ENCODE data around the gene SLCO6A1.
"Not testable (repeated sequence)": the region's sequence is repeated elsewhere in the genome, so short reads cannot be mapped to it uniquely, and the experiment has no call there.

Gene SLCO6A1

GRCh38 chr5:102498271-102499034 lies at the start of gene SLCO6A1:
Gene SLCO6A1, minus strand, starts transcription at chr5:102499001. Its CDS starts 157 bp downstream, at chr5:102498844.
- DNase-seq: no peak

- no peak for DNase-seq
These were observed 48.6 kb upstream of the SLCO6A1 start for GRCh38 chr5:102547141-102548035.

- peak; percentile 9 for DNase-seq
These were observed 46.4 kb upstream of the SLCO6A1 start for GRCh38 chr5:102545175-102545574.

- DNase-seq: no peak
These were observed 43.3 kb upstream of the SLCO6A1 start for GRCh38 chr5:102542057-102542456.

GRCh38 chr5:102539996-102540728 lies 41.4 kb upstream of the SLCO6A1 start:
- no peak for DNase-seq

GRCh38 chr5:102539562-102539961 lies 40.8 kb upstream of the SLCO6A1 start:
- peak; percentile 9 for DNase-seq

GRCh38 chr5:102537011-102537410 lies 38.2 kb upstream of the SLCO6A1 start:
- no peak for DNase-seq

GRCh38 chr5:102536323-102536928 lies 37.6 kb upstream of the SLCO6A1 start:
- DNase-seq: peak; percentile 18

GRCh38 chr5:102532123-102532522 lies 33.3 kb upstream of the SLCO6A1 start:
- DNase-seq: no peak

GRCh38 chr5:102531506-102531905 lies 32.7 kb upstream of the SLCO6A1 start:
- no peak for DNase-seq

GRCh38 chr5:102529447-102529846 lies 30.6 kb upstream of the SLCO6A1 start:
- no peak for DNase-seq

- no peak for DNase-seq
These were observed 30.2 kb upstream of the SLCO6A1 start for GRCh38 chr5:102529031-102529430.

GRCh38 chr5:102528600-102528999 lies 29.8 kb upstream of the SLCO6A1 start:
- no peak for DNase-seq

GRCh38 chr5:102527547-102527946 lies 28.7 kb upstream of the SLCO6A1 start:
- no peak for DNase-seq

GRCh38 chr5:102523541-102524175 lies 24.9 kb upstream of the SLCO6A1 start:
- no peak for DNase-seq

GRCh38 chr5:102511666-102512065 lies 12.9 kb upstream of the SLCO6A1 start:
- peak; percentile 43 for DNase-seq

GRCh38 chr5:102491261-102491914 lies 7.4 kb downstream of the SLCO6A1 start:
- not testable (repeated sequence) for DNase-seq

GRCh38 chr5:102483736-102484135 lies 15.1 kb downstream of the SLCO6A1 start:
- DNase-seq: peak; percentile 4

- DNase-seq: peak; percentile 8
These were observed 17.6 kb downstream of the SLCO6A1 start for GRCh38 chr5:102481054-102481715.

- peak; percentile 20 for DNase-seq
These were observed 45.1 kb downstream of the SLCO6A1 start for GRCh38 chr5:102453716-102454115.

- no peak for DNase-seq
These were observed 47.7 kb downstream of the SLCO6A1 start for GRCh38 chr5:102451082-102451481.

Data from EL (cell line).